ENCODE results near the gene CHRM2. TPM values are rescaled to one million over a fixed set of nuclear protein-coding genes. Genes with fewer than 3 reads are reported as not detected.

Gene CHRM2
- polyA plus RNA-seq, 1 donor from 2014 or later = 0.05 TPM

- Histone ChIP-seq H3F3A (ENCODE audit: insufficient read depth, low read length, poor library complexity, severe bottlenecking) (no peaks in the 10 kb centered on the region), H4K20me1 (ENCODE audit: insufficient read depth) (no peaks in the 10 kb centered on the region), H3K9ac (ENCODE audit: low read length) (no peak overlapping the region), H3K9me3 (ENCODE audit: low read length) (no peaks in the 10 kb centered on the region), H3K27ac (ENCODE audit: low read length) (no peak overlapping the region), H3K27me3 (ENCODE audit: insufficient read depth, low read depth, low read length) (peaks cover 3% of the 10 kb centered on the region), H3K4me2 (ENCODE audit: low read length) (no peak overlapping the region), H3K9me2 (ENCODE audit: insufficient read depth, low read length) (no peaks in the 10 kb centered on the region), H3K4me3 (ENCODE audit: low read length) (no peak overlapping the region), H3K79me2 (replicated peaks; ENCODE audit: insufficient read depth, low read length) (no peaks in the 10 kb centered on the region), H3K36me3 (ENCODE audit: insufficient read depth, low read length) (no peaks in the 10 kb centered on the region), H2AFZ (ENCODE audit: low read depth, low read length) (no peak overlapping the region)
- no peak for TF ChIP-seq TAF1 (IDR thresholded peaks at IDR 0.05; ENCODE audit: low read depth)
- TF ChIP-seq EP300 (conservative IDR thresholded peaks at IDR 0.05; ENCODE audit: poor library complexity, severe bottlenecking) = no peak
- TF ChIP-seq SMC3 (conservative IDR thresholded peaks at IDR 0.05; ENCODE audit: poor library complexity) = no peak
- TF ChIP-seq, protein P1, sequence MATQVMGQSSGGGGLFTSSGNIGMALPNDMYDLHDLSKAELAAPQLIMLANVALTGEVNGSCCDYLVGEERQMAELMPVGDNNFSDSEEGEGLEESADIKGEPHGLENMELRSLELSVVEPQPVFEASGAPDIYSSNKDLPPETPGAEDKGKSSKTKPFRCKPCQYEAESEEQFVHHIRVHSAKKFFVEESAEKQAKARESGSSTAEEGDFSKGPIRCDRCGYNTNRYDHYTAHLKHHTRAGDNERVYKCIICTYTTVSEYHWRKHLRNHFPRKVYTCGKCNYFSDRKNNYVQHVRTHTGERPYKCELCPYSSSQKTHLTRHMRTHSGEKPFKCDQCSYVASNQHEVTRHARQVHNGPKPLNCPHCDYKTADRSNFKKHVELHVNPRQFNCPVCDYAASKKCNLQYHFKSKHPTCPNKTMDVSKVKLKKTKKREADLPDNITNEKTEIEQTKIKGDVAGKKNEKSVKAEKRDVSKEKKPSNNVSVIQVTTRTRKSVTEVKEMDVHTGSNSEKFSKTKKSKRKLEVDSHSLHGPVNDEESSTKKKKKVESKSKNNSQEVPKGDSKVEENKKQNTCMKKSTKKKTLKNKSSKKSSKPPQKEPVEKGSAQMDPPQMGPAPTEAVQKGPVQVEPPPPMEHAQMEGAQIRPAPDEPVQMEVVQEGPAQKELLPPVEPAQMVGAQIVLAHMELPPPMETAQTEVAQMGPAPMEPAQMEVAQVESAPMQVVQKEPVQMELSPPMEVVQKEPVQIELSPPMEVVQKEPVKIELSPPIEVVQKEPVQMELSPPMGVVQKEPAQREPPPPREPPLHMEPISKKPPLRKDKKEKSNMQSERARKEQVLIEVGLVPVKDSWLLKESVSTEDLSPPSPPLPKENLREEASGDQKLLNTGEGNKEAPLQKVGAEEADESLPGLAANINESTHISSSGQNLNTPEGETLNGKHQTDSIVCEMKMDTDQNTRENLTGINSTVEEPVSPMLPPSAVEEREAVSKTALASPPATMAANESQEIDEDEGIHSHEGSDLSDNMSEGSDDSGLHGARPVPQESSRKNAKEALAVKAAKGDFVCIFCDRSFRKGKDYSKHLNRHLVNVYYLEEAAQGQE (IDR thresholded peaks at IDR 0.05; ENCODE audit: borderline replicate concordance) = no peak
- TF ChIP-seq MXI1 (conservative IDR thresholded peaks at IDR 0.05; ENCODE audit: poor library complexity, severe bottlenecking) = no peak
- TF ChIP-seq RAD21 (conservative IDR thresholded peaks at IDR 0.05) = no peak
- no peak for TF ChIP-seq EZH2 (IDR thresholded peaks at IDR 0.05; ENCODE audit: borderline replicate concordance, insufficient read depth, low read length, poor library complexity, severe bottlenecking)
- no peak for TF ChIP-seq POLR2AphosphoS5 (IDR thresholded peaks at IDR 0.05)
- TF ChIP-seq, protein P2, sequence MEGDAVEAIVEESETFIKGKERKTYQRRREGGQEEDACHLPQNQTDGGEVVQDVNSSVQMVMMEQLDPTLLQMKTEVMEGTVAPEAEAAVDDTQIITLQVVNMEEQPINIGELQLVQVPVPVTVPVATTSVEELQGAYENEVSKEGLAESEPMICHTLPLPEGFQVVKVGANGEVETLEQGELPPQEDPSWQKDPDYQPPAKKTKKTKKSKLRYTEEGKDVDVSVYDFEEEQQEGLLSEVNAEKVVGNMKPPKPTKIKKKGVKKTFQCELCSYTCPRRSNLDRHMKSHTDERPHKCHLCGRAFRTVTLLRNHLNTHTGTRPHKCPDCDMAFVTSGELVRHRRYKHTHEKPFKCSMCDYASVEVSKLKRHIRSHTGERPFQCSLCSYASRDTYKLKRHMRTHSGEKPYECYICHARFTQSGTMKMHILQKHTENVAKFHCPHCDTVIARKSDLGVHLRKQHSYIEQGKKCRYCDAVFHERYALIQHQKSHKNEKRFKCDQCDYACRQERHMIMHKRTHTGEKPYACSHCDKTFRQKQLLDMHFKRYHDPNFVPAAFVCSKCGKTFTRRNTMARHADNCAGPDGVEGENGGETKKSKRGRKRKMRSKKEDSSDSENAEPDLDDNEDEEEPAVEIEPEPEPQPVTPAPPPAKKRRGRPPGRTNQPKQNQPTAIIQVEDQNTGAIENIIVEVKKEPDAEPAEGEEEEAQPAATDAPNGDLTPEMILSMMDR (IDR thresholded peaks at IDR 0.05; ENCODE audit: poor library complexity, severe bottlenecking) = no peak
Measured at GRCh38 chr7:136878878-136879277, 10.4 kb downstream of the CHRM2 start.

GRCh38 chr7:136883046-136883445 is 14.6 kb downstream of the CHRM2 start:
- Histone ChIP-seq H3K9ac (ENCODE audit: low read length) (no peak overlapping the region), H3K9me2 (ENCODE audit: insufficient read depth, low read length) (no peaks in the 10 kb centered on the region), H3F3A (ENCODE audit: insufficient read depth, low read length, poor library complexity, severe bottlenecking) (no peaks in the 10 kb centered on the region), H3K27me3 (ENCODE audit: insufficient read depth, low read depth, low read length) (no peaks in the 10 kb centered on the region), H4K20me1 (ENCODE audit: insufficient read depth) (no peaks in the 10 kb centered on the region), H3K36me3 (ENCODE audit: insufficient read depth, low read length) (no peaks in the 10 kb centered on the region), H3K4me3 (ENCODE audit: low read length) (no peak overlapping the region), H2AFZ (ENCODE audit: low read depth, low read length) (no peak overlapping the region), H3K79me2 (replicated peaks; ENCODE audit: insufficient read depth, low read length) (no peaks in the 10 kb centered on the region), H3K4me2 (ENCODE audit: low read length) (no peak overlapping the region), H3K9me3 (ENCODE audit: low read length) (no peaks in the 10 kb centered on the region), H3K27ac (ENCODE audit: low read length) (no peak overlapping the region)
- TF ChIP-seq SMC3 (conservative IDR thresholded peaks at IDR 0.05; ENCODE audit: poor library complexity) = no peak

DNA sequence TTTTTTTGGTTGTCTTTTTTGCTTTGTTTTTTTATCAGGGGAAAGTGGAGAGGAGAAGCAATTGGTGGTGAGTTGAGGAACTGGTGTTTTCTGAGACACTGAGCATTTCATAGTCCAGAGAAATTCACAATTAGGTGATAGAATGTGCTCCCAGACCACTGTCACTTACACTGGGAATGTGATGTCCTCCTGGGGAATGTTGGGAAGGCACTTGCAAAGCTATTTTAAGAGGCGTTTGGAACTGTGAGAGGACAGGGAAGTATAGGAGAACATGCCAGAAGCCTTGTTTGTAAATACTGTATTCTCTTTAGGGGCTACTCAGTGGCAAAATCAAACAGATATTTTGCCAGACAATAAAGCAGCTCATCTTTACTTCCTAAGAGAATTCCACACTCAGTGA is 16.0 kb downstream of the CHRM2 start:
- no peaks in the 10 kb centered on the region for H3K9me2 ChIP-seq (ENCODE audit: insufficient read depth, low read length)
- no peaks in the 10 kb centered on the region for H3K36me3 ChIP-seq (ENCODE audit: insufficient read depth, low read length)
- no peaks in the 10 kb centered on the region for H3K9me3 ChIP-seq (ENCODE audit: low read length)
- H3K9ac ChIP-seq (ENCODE audit: low read length) = no peak overlapping the region
- no peaks in the 10 kb centered on the region for H3K79me2 ChIP-seq (replicated peaks; ENCODE audit: insufficient read depth, low read length)
- no peak overlapping the region for H3K4me2 ChIP-seq (ENCODE audit: low read length)
- no peak overlapping the region for H3K4me3 ChIP-seq (ENCODE audit: low read length)
- H4K20me1 ChIP-seq (ENCODE audit: insufficient read depth) = no peaks in the 10 kb centered on the region
- no peaks in the 10 kb centered on the region for H3K27me3 ChIP-seq (ENCODE audit: insufficient read depth, low read depth, low read length)
- H2AFZ ChIP-seq (ENCODE audit: low read depth, low read length) = no peak overlapping the region
- no peaks in the 10 kb centered on the region for H3F3A ChIP-seq (ENCODE audit: insufficient read depth, low read length, poor library complexity, severe bottlenecking)
- TF ChIP-seq SMC3 (conservative IDR thresholded peaks at IDR 0.05; ENCODE audit: poor library complexity) (no peak), EP300 (conservative IDR thresholded peaks at IDR 0.05; ENCODE audit: poor library complexity, severe bottlenecking) (no peak), TAF1 (IDR thresholded peaks at IDR 0.05; ENCODE audit: low read depth) (no peak), MXI1 (conservative IDR thresholded peaks at IDR 0.05; ENCODE audit: poor library complexity, severe bottlenecking) (no peak), POLR2AphosphoS5 (IDR thresholded peaks at IDR 0.05) (no peak), RAD21 (conservative IDR thresholded peaks at IDR 0.05) (no peak), EZH2 (IDR thresholded peaks at IDR 0.05; ENCODE audit: borderline replicate concordance, insufficient read depth, low read length, poor library complexity, severe bottlenecking) (no peak)
- TF ChIP-seq, protein P1 (IDR thresholded peaks at IDR 0.05; ENCODE audit: borderline replicate concordance) = no peak
- TF ChIP-seq, protein P2 (IDR thresholded peaks at IDR 0.05; ENCODE audit: poor library complexity, severe bottlenecking) = no peak
- H3K27ac ChIP-seq (ENCODE audit: low read length) = no peak overlapping the region

Data from neural cell (in vitro differentiated cells).